Colon (tissue), 2 donors: Measurements from ENCODE around the gene TTYH1.

Experiments
- FAIRE-seq: peaks from 2 replicates; lab custom pipeline; 2012; peaks lifted over from hg19 to GRCh38; lab: Jason Lieb, UNC
- donor health status: control.
- donor health status: control.

Gene TTYH1

DNA sequence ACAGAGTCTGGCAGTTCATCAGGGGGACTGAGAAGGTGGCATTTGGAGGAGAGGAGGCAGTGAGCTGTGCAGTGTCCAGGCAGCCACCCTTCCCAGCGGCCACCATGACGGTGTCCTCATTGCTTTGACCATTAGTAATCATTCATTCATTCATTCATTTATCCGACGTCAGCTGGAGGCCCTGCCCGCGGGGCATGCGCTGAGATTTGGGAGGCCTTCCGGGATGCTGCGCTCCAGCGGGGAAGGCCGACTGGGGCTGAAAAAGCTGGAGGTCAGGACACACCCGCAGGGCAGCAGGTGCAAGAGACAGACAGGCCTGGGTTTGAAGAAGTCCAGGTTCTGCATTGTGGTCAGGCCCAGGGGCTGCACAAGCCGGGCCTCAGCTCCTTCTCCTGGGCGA lies 8.9 kb downstream of the TTYH1 start:
- FAIRE-seq: no peak

DNA sequence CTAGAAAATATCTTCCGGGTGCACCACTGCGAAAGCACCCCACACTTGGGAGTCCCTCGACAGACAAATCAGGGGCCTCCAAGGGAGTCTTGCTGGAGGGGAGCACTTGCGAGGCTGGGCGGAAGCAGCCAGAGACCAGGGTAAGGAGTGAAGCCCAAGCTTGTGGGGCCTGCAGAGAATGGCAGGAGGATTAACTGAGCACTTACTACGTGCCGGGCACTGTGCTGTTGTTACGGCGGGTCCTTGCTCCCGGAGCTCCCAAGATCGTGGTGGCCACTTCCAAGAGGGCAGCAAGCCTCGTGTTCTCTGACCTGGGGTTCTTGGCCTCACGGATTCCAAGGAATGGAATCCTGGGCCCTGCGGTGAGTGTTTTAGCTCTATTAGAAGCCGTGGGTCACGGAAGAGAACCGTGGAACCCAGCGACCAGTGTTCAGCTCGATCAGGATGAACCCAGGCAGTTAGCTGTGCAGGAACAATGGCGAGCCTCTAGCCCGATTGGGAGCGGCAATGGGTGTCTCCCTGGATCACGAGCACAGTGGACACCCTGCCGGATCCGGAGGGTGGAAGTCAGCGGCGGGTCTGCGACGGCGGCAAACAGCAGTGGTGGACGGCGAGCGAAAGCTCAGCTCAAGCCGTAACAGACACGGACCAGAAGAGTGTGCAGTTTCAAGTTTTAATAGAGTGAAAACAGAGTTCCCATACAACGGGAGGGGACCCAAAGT lies 9.6 kb downstream of the TTYH1 start:
- FAIRE-seq: no peak

DNA sequence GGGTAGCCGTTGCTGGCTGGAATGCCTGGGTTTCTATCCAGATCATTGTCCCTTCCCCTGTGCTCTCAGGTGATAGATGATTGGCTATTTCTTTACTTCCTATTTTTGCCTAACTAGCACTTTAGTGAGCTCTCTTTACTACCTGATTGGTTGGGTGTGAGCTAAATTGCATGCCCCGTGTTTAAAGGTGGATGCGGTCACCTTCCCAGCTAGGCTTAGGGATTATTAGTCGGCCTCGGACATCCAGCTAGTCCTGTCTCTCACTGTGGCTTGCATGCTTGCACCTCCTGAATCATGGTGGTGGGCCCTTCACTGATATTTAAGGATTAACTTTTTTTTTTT lies 10.1 kb downstream of the TTYH1 start:
- no peak for FAIRE-seq

DNA sequence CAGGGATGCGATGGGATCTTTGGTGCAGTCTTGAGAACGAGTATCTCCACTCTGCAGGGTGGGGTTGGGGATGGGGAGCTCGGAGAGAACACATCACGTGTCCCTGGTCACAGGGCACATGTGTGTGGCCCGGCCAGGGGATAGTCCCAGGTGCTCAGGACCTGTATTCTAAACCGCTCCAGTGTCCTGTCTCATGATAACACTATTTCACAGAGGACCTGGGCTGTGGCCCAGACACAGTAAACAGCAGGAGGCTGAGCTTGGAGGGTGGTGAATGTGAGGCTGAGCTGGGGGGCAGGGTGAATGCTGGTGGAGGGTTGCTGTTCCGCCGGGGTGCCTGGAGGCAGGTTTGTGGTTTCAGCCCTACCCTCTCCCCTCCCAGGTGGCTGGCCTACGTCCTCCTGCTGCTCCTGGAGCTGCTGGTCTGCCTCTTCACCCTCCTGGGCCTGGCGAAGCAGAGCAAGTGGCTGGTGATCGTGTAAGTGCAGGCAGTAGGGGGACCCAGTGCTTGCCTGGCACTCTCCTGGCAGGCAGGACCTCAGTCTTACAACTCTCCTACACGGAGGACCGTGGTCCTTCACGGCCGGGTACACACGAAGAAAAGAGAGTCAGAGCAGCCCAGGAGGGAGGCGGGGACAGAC lies 11.1 kb downstream of the TTYH1 start:
- FAIRE-seq: no peak

DNA sequence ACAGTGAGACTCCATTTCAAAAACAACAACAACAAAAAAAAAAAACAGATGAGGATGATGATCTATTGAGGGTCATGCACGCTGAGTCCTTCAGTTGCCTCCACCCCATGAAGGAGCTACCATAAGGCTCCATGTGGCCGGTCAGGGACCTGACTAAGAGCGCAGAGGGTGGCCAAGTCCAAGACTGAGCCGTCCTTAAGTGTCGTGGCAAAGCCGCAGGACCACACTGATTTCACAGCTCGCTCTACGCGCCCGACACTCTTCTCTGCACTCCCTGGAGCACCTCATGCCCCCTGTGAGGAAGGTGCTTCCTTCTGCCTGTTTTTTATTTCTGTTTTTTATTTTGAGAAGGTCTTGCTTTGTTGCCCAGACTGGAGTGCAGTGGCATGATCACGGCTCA lies 12.3 kb downstream of the TTYH1 start:
- no peak for FAIRE-seq

DNA sequence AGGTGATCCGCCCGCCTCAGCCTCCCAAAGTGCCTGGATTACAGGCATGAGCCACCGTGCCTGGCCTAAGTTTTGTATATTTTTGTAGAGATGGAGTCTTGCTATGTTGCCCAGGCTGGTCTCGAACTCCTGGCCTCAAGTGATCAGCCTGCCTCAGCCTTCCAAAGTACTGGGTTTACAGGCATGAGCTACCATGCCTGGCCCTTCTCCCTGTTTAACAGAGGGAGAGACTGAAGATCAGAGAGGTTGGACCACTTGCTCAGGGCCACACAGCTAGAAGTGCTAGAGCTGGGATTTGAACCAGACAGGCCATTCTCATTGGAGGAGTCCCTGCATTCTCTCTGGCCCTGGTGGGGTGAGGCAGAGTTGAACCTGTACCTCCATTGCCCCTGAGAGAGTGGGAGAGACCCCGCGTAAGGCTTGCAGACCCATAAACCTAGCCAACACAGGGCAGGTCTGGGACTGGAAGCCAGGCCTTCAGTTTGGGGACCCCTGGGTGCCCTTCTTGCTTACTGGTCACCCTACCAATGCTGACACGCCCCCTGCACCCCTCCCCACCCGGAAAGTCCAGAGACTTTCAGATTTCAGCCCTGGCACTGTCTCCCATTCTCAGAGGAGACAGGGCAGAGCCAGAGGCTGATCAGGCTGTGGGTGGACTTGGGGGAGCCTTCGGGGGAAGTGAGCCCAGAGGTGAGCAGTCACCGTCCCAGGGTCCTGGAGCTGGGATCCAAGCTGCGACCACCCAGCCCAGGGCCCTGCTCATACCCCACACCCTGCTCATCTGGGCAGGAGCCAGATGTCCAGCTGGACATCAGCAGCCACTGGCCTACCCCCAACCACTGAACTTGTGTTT lies 13.3 kb downstream of the TTYH1 start:
- no peak for FAIRE-seq

DNA sequence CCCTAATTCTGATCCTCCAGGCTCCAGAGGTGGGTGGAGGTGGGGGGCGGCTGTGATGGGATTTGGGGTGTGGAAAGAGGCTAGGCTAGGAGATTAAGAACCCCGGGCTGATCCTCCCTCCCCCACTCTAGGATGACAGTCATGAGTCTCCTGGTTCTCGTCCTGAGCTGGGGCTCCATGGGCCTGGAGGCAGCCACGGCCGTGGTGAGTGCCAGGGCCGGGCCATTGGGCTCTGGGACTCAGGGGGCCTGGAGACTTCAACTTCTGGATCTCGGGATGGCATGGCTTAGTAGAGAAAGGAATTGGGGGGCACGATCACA lies 13.9 kb downstream of the TTYH1 start:
- FAIRE-seq: no peak

DNA sequence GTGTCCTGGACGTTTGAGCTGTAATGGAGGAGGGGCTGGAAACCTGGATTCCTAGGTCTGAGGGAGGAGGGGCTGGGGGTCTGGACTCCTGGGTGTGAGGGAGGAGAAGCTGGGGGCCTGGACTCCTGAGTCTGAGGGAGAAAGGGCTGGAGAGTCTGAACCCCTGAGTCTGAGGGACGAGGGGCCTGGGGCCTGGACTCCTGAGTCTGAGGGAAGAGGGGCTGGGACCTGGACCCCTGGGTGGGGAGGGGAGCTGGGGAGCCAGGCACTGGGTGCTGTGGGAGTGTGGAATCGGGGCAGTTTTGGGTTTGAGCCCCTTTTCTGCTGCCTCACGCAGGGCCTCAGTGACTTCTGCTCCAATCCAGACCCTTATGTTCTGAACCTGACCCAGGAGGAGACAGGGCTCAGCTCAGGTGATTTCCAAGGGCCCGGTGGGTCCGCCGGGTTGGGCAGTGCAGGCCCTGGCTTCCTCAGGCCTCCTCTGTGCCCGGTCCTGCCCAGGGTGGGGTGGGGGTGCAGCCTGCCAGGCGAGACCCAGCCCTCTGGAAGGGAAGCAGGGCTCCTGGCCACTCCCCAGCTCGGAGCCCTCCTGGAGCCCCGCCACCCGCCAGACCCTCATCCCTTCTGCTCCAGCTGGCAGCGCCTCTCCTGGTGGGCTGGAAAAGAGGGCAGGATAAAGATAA lies 14.4 kb downstream of the TTYH1 start:
- FAIRE-seq: no peak

DNA sequence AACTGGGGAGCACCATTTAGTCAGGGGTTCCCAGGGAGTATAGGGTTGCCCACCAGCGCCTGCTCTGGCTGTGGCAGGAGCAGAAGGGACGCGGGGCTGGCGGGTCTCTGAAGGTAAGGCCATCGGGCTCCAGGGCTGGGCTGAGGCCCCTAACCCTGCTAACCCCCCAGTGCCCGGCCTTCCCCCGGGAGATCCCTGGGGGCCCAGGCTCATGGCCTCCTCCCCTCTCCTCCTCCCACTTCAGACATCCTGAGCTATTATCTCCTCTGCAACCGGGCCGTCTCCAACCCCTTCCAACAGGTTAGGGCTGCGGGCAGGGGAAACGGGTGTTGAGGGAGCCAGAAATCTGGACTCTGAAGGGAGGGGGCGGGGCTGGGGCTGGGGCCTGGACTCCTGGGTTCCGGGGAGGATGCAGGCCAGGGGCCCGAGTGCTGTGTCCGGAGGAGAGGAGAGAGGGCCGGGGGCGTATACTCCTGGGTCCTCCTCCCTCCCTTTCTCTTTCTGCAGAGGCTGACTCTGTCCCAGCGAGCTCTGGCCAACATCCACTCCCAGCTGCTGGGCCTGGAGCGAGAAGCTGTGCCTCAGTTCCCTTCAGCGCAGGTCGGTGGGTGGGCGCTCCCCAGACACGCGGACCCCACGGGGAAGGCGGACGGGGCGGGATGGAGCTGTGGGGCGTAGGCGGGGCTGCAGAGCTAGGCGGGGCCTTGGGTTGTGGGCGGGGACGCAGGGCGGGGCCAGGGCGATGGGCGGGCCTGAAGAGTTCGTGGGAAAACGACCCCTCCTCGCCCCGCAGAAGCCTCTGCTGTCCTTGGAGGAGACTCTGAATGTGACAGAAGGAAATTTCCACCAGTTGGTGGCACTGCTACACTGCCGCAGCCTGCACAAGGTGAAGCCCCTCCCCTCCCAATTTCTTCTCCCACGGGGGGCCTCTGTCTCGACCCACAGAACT lies 15.3 kb downstream of the TTYH1 start:
- FAIRE-seq: no peak

DNA sequence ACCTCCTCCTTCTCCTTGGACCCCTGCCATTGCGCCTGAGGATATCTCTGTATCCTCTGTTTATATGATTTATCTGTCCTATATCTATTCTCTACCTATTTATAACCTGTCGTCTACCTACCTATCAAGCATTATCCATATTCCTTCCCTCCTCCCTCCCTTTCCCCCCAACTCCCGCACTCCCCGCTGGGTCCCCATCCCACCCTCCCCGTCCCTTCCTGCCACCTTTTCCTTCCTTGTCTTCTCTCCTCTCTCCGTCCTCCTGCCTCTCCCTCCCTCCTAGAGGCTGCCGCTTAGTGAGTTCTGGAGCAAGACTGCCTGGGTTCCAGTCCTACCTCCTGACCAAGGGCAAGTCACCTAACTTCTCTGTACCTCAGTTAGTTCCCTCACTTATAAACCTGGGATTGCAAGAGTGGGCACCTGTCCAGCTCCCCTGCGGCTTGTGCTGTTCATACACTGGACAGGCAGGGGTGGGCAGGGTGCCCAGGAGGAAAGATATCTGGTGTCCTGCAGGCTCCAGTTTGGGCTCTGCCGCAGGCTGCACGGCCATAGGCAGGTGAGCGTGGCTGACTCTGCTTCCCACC lies 16.1 kb downstream of the TTYH1 start:
- no peak for FAIRE-seq

DNA sequence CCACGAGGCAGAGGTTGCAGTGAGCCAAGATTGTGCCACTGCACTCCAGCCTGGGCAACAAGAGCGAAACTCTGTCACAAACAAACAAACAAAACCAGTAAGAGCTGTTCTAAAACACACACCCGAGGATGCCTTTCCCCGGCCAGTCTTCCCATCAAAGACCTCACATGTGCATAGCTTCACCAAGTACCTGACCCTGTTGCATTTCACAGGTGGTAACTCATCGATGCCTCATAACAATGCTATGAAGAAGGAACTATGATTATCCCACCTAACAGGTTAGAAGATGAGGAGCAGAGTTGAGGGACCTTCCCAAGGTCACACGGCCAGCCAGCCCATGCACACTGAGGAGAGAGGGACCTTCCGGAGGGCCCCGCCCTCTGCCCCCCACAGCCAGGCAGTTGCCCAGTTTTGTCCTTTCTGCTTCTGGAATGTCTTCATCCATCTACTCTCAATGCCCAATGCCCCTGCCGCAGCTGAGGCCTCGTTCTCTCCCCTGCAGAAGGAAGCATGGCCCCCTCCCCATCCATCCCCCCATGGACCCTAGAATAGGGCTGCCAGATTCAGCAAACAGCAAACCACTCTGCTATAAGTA lies 17.0 kb downstream of the TTYH1 start:
- FAIRE-seq: no peak

DNA sequence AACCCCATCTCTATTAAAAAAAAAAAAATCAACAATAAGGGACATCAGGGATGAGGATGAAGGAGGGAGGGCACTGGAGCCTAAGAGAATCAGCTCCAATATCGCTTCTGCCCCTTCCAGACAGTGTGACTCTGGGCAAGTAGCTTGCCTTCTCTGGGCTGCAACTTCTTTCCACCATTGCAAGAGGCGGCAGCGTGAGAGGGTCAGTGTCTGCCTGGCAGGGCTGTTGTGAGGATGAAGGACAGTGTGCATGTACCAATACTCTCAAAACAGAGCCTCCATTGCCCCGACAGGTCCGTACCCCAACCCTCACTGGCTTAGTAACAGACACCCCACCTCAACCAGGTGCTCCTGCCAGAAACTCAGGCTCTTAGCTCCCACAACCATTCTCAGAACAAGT lies 18.4 kb downstream of the TTYH1 start:
- no peak for FAIRE-seq

DNA sequence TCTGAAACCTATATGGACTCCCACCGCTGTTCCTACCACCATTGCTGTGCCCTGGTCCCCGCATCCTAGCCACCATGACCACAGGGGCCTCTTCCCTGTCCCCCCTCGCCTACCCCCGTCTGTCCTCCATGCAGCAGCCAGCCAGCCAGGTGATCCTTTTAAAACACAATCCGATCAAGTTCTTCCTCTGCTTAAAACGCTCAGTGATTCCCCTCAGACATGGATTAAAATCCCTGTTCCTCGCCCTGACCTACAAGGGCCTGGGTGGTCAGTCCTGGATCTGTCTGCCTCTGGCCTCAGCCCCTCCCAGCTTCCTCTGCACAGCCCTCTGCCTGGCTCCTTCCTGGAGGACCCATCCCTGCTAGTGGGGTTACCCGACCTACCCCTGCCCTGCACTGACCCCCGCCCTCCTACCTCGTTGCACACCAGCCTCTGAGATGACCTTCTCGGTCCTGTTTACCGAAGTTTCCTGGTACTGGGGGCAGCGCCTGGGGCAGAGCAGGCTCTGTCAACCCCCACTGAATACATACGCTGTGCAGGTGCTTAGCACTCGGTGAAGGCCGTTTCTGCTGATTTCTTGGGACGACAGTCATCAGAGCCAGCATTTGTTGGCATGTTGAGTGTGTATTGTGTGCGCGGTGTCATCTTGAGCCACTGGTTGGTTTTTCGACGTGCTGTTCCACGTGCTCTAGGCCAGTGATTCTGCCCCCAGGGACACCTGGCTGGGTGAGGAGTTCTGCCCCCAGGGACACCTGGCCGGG lies 19.0 kb downstream of the TTYH1 start:
- FAIRE-seq: no peak

DNA sequence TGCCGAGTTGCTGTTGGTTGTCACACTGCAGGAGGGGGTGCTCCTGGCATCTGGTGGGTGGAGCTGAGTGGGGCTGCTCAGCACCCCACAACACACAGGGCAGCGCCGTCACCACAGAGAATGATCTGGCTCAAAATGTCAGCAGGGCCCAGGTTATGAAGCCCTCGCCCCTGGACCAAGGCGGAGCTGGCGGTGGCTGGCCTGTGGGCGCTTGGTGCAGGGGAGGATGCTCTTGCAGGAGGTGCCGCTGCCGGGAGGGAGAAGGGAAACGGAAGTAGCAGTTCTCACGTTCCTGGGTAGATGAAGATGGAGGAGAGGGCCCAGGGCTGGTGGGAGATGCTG lies 19.6 kb downstream of the TTYH1 start:
- no peak for FAIRE-seq

DNA sequence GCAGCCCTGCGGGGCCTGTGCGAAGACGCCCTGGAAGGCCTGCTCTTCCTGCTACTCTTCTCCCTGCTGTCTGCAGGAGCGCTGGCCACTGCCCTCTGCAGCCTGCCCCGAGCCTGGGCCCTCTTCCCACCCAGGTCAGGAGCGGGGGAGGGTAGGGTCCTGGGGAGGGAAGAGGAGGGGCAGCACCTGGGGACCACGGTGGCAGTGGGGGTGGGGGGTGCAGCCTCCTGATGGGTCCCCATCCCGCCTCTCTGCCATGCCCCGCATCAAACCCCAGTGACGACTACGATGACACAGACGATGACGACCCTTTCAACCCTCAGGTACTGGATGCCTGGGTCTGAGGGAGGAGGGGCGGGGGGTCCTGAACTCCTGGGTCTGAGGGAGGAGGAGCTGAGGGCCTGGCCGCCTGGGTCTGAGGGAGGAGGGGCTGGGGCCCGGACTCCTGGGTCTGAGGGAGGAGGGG lies 20.3 kb downstream of the TTYH1 start:
- FAIRE-seq: no peak

DNA sequence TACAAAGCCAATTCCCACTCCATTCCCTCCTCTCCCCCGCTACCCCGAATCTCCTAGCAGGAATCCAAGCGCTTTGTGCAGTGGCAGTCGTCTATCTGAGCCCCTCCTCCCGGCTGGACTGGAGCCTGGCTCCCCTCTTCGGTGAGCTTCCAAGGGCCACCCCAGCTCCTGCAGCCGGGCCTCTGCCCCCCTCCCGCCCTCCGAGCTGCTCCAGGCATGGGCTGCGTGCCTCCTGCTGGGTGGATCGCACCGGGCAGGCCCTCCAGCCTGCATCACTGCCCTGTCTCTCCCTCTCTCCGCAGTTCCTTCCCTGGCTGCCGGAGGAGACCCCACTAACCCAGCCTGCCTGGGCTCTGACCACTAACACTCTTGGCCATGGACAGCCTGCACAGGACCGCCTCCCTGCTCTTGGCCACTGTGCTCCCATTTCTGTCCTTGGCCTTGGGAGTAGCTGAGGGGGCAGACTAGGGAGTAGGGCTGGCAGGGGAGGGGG lies 20.8 kb downstream of the TTYH1 start:
- no peak for FAIRE-seq

DNA sequence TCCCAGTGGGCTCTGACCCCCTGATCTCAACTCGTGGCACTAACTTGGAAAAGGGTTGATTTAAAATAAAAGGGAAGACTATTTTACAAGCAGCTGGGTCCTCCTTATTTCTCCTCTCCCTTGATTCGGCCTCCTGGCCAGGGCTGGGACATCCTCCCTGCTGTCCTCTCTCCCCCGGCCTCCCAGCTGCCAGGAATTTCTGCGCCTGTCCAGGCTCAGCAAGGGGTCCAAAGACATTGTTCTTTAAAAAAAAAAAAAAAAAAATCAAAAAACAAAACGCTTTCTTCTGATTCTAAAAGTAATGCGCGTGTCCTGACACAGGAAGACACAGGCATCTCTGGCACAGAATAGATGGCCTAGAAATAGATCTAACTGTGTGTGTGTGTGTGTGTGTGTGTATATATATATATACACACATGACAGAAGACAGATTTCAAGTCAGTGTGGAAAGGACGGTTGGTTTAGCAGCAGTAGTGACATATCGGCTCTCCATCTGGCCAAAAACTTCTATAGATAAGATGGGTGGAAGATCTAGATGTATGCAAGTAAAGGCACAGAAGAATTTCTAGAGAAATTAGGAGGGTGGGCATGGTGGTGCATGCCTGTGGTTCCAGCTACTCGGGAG lies 21.5 kb downstream of the TTYH1 start:
- FAIRE-seq: no peak

DNA sequence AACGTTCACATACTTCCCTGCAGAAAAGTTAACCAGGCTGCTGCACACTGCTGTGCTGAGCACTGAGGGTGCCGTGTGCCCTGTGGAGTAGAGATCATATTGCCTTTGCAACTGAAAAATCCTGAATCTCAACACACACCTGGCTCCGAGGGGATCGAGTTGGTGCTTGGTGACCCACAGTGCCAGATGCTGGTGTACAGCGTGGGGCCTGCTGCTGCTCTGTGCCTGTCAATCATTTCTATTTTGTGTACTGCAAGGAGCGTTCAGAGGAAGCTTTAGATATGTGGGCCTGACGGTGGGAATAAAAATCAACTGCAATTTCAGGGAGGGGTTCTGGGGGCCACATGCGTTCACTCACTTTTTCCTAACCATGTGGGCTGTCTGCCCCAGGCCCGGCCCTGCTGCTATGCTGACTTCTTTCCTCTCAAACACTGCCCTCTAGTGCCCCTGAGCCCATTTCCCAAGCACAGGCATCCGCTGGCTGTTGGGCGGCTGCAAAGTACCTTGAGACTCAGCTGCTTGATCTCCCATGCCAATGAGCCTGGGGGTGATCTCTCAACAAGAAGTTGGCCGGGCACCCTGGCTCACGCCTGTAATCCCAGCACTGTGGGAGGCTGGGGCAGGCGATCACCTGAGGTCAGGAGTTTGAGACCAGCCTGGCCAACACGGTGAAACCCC lies 24.0 kb downstream of the TTYH1 start:
- no peak for FAIRE-seq

DNA sequence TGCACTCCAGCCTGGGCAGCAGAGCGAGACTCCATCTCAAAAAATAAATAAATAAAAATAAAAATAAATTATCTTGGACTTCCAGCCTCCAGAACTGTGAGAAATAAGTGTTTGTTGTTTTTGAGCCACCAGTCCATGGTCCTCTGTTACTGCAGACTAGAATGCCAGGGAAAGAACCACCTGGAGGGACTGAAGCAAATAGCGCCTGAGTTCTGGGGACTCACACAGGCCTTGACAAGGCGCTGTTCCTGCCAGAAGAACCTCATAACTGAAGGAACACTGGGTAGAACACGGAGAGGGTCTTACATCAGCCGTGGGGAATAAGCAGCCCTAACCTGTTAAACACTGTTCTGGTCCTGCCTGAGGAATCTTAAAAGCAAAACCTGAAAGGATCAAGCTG lies 25.4 kb downstream of the TTYH1 start:
- FAIRE-seq: no peak
